Keratinocyte (primary cell): ENCODE data around the gene TOM1L2. TPM values are rescaled to one million over a fixed set of nuclear protein-coding genes. Genes with fewer than 3 reads are reported as not detected.

ENCODE experiments used
- DNase-seq: peaks from one replicate; pipeline ENCODE4 v3.0.0-alpha.2; 2011; ENCODE audit warnings: low read depth, missing footprints, low spot score
- FAIRE-seq: peaks from 2 replicates; lab custom pipeline; 2011; peaks lifted over from hg19 to GRCh38; lab: Jason Lieb, UNC
- H2AFZ ChIP-seq: 2 replicates; pipeline ENCODE4 v1.6.0; 2012; ENCODE audit warnings: low read length, control low read depth, inconsistent platforms; ENCODE audit not compliant: control insufficient read depth
- H3K27ac ChIP-seq: 2 replicates; pipeline ENCODE4 v1.5.1; 2011; ENCODE audit warnings: low read length; ENCODE audit not compliant: control insufficient read depth, insufficient read depth
- H3K27me3 ChIP-seq: 3 replicates; pipeline ENCODE4 v1.6.0; 2011; ENCODE audit warnings: low read length; ENCODE audit not compliant: control insufficient read depth, insufficient read depth; ENCODE audit errors: extremely low read depth
- H3K36me3 ChIP-seq, 2 experiments: 2 replicates in 1 of 2; 3 replicates in 1 of 2; pipeline ENCODE4 v1.5.1; 2011; ENCODE audit warnings: low read length in 2 of 2, mild to moderate bottlenecking in 1 of 2; ENCODE audit not compliant: control insufficient read depth in 2 of 2, insufficient read depth in 2 of 2; ENCODE audit errors: extremely low read depth in 1 of 2
- H3K4me1 ChIP-seq: 3 replicates; pipeline ENCODE4 v1.5.1; 2011; ENCODE audit warnings: low read length; ENCODE audit not compliant: control insufficient read depth, insufficient read depth; ENCODE audit errors: extremely low read depth
- H3K4me2 ChIP-seq: 3 replicates; pipeline ENCODE4 v1.6.0; 2011; ENCODE audit warnings: low read depth, low read length; ENCODE audit not compliant: control insufficient read depth, insufficient read depth; ENCODE audit errors: extremely low read depth
- H3K4me3 ChIP-seq, 3 experiments: fragments of 200-600 bp in 1 of 3; sonication (generic) in 1 of 3; 2 replicates in 2 of 3; 3 replicates in 1 of 3; pipeline ENCODE4 v1.5.1; 2011 to 2016; ENCODE audit warnings: low read length in 3 of 3, mild to moderate bottlenecking in 3 of 3, control low read depth in 2 of 3, inconsistent platforms in 1 of 3, low read depth in 1 of 3, mixed read lengths in 1 of 3, mixed run types in 1 of 3, moderate library complexity in 1 of 3; ENCODE audit not compliant: control insufficient read depth in 2 of 3, insufficient read depth in 2 of 3; ENCODE audit errors: extremely low read depth in 1 of 3
- H3K79me2 ChIP-seq: 2 replicates; pipeline ENCODE4 v1.6.0; 2012; ENCODE audit warnings: low read length; ENCODE audit not compliant: control insufficient read depth, insufficient read depth
- H3K9ac ChIP-seq: 3 replicates; pipeline ENCODE4 v1.6.0; 2011; ENCODE audit warnings: low read length; ENCODE audit not compliant: control insufficient read depth, insufficient read depth; ENCODE audit errors: extremely low read depth
- H3K9me1 ChIP-seq: 3 replicates; pipeline ENCODE4 v1.6.0; 2011; ENCODE audit warnings: low read length; ENCODE audit not compliant: control insufficient read depth, insufficient read depth; ENCODE audit errors: extremely low read depth
- H3K9me3 ChIP-seq: 2 replicates; pipeline ENCODE4 v1.5.1; 2012; ENCODE audit warnings: low read depth, low read length; ENCODE audit not compliant: control insufficient read depth
- H4K20me1 ChIP-seq: 3 replicates; pipeline ENCODE4 v1.6.0; 2011; ENCODE audit warnings: low read length; ENCODE audit not compliant: control insufficient read depth, insufficient read depth; ENCODE audit errors: extremely low read depth
- EZH2 ChIP-seq: IDR thresholded peaks from one replicate; pipeline ENCODE4 v1.6.1; 2012; ENCODE audit warnings: inconsistent platforms, mild to moderate bottlenecking, low read length, moderate library complexity
- dilution Hi-C: fragments of 300-500 bp; cut with MboI; formaldehyde crosslinking; loops from one replicate; pipeline ENCODE4 v1.7.0; 2020; ENCODE audit warnings: low sequenced_read_pairs; ENCODE audit not compliant: extremely low pct_ligation_motif_present
- polyA plus RNA-seq, 5 experiments: library from polyadenylated mRNA; depleted of rRNA in 3 of 5; stranded (reverse) in 3 of 5; stranded (forward) in 1 of 5; unstranded in 1 of 5; fragments of >200 nt; gene quantifications; 1 replicate in 1 of 5; 2 replicates in 3 of 5; 3 replicates in 1 of 5; pipeline versions ENCODE4 v1.2.1 to v1.2.3, GENCODE V29; 2011 to 2012; ENCODE audit warnings: missing spikeins in 2 of 5, low read depth in 1 of 5, low replicate concordance in 1 of 5
- TF ChIP-seq, protein P1 (sequence below), 3 experiments: IDR thresholded peaks in 1 of 3; conservative IDR thresholded peaks in 1 of 3; optimal IDR thresholded peaks in 1 of 3; 2 replicates in 2 of 3; 3 replicates in 1 of 3; pipeline versions ENCODE3 to v1.5.1; 2011; ENCODE audit warnings: low read length in 3 of 3, mild to moderate bottlenecking in 3 of 3, moderate library complexity in 2 of 3, control low read depth in 1 of 3, inconsistent platforms in 1 of 3; ENCODE audit not compliant: insufficient read depth in 2 of 3; ENCODE audit errors: extremely low read depth in 1 of 3

The TOM1L2 gene
- polyA plus RNA-seq, 1 donor (not counting 4 experiments of a cell fraction or from before 2014, with no cell fraction given) = 36.3 TPM

DNA sequence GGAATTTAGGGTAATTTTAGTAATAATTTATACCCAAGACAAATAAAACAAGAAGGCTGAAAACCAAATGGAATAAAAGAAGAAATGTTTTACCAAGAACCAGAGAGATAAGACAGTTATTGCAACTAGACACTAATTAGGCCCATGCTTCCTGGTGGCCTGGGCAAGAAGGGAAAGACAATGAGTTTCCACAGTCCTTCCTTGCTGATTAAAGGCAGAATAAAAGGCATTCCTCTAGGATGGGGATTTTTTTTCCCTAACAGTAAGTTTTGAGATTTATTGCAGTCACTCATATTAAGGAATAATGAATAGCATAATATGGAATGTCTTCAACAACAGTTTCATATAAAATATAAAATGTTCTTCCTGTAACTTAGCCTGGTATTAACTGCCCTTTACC, 41.5 kb downstream of the TOM1L2 start:
- Histone ChIP-seq H3K9me3 (no peaks in the 10 kb centered on the region), H3K4me2 (no peak overlapping the region), H2AFZ (no peak overlapping the region), H3K9ac (no peak overlapping the region), H4K20me1 (no peaks in the 10 kb centered on the region), H3K4me1 (peaks cover 35% of the 10 kb centered on the region), H3K27ac (no peak overlapping the region), H3K4me3 (no peak overlapping the region), H3K27me3 (no peaks in the 10 kb centered on the region), H3K9me1 (peaks cover 2% of the 10 kb centered on the region), H3K79me2 (peaks cover 61% of the 10 kb centered on the region), H3K36me3 (no peaks in the 10 kb centered on the region)
- FAIRE-seq (no peak), DNase-seq (no peak)
- TF ChIP-seq, protein P1, sequence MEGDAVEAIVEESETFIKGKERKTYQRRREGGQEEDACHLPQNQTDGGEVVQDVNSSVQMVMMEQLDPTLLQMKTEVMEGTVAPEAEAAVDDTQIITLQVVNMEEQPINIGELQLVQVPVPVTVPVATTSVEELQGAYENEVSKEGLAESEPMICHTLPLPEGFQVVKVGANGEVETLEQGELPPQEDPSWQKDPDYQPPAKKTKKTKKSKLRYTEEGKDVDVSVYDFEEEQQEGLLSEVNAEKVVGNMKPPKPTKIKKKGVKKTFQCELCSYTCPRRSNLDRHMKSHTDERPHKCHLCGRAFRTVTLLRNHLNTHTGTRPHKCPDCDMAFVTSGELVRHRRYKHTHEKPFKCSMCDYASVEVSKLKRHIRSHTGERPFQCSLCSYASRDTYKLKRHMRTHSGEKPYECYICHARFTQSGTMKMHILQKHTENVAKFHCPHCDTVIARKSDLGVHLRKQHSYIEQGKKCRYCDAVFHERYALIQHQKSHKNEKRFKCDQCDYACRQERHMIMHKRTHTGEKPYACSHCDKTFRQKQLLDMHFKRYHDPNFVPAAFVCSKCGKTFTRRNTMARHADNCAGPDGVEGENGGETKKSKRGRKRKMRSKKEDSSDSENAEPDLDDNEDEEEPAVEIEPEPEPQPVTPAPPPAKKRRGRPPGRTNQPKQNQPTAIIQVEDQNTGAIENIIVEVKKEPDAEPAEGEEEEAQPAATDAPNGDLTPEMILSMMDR (optimal IDR thresholded peaks at IDR 0.05 in 1 of 3, IDR thresholded peaks at IDR 0.05 in 1 of 3, conservative IDR thresholded peaks at IDR 0.05 in 1 of 3; ENCODE audit: extremely low read depth in 1 of 3, insufficient read depth in 2 of 3, low read length in 3 of 3) = no peak
- TF ChIP-seq EZH2 = no peak
- dilution Hi-C loops = no loop called here

DNA sequence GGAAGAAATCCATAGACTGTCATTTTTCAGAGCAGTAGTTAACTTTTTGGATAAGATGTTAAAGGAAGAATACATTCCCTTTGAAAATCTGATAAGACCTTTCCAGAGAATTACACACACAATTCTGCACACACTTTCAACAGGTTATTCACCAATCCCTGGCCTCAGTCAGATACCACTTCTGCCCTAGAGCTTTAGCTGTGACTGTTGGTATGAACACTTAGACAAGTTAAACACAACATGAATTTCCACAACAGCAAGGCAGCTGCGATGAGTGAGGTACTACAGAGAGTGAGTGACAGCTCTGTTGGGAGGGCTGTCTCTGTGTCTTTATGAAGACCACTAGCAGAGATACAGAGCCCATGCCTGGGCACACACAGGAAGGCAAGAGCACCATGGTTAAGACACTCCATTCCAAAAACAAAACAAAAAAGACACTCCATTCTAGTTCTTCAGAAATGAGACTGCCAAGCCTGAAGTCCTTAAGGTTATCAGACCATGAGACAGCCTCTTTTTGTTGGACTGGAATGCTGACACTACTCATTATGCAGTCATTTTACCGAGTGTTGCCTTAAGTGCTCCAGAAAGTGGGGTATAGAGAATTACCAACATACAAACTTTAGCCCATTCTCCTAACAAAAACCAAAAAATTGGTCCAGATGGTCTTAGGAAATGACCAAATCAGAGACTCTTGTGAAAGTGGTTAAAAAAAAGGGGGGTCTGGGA, 42.4 kb downstream of the TOM1L2 start:
- no peaks in the 10 kb centered on the region for H3K36me3 ChIP-seq
- peaks cover 28% of the 10 kb centered on the region for H3K4me1 ChIP-seq
- H2AFZ ChIP-seq = no peak overlapping the region
- no peak overlapping the region for H3K27ac ChIP-seq
- peaks cover 2% of the 10 kb centered on the region for H3K9me1 ChIP-seq
- H3K9me3 ChIP-seq = no peaks in the 10 kb centered on the region
- no peak overlapping the region for H3K9ac ChIP-seq
- dilution Hi-C loops = no loop called here
- no peaks in the 10 kb centered on the region for H4K20me1 ChIP-seq
- H3K27me3 ChIP-seq = no peaks in the 10 kb centered on the region
- peak; percentile 70 for FAIRE-seq
- TF ChIP-seq, protein P1 (optimal IDR thresholded peaks at IDR 0.05 in 1 of 3, IDR thresholded peaks at IDR 0.05 in 1 of 3, conservative IDR thresholded peaks at IDR 0.05 in 1 of 3; ENCODE audit: extremely low read depth in 1 of 3, insufficient read depth in 2 of 3, low read length in 3 of 3) = no peak
- no peak for TF ChIP-seq EZH2
- peaks cover 59% of the 10 kb centered on the region for H3K79me2 ChIP-seq
- no peak overlapping the region for H3K4me3 ChIP-seq
- no peak for DNase-seq
- peak overlapping the region; percentile 6 for H3K4me2 ChIP-seq
